AG04450 (cell line): ENCODE results near the gene DPM2. TPM values are rescaled to one million over a fixed set of nuclear protein-coding genes. Genes with fewer than 3 reads are reported as not detected.

Source experiments
- CTCF ChIA-PET: fragments of 300-600, 350-600 bp; formaldehyde crosslinking; extraction: SDS; loops from one replicate; lab custom pipeline; 2022; ENCODE audit warnings: antibody characterized with exemption, inconsistent platforms; lab: Charles Lee
- POLR2A ChIA-PET: fragments of 350-600 bp; formaldehyde crosslinking; extraction: SDS; loops from one replicate; lab custom pipeline; 2021; ENCODE audit warnings: antibody characterized with exemption, inconsistent platforms; lab: Yijun Ruan, JAX
- DNase-seq: peaks from one replicate; pipeline ENCODE4 v3.0.0-alpha.2; 2011; ENCODE audit warnings: low read depth, low spot score
- H3K27ac ChIP-seq: one replicate; pipeline ENCODE4 v1.5.1; 2012; ENCODE audit warnings: low read depth, low read length, control low read depth
- H3K27me3 ChIP-seq: one replicate; pipeline ENCODE4 v1.6.0; 2012; ENCODE audit warnings: low read length; ENCODE audit not compliant: control insufficient read depth, insufficient read depth
- H3K4me3 ChIP-seq: 2 replicates; pipeline ENCODE4 v1.5.1; 2011; ENCODE audit warnings: mild to moderate bottlenecking, low read depth, low read length, control low read depth
- H3K9me3 ChIP-seq: 2 replicates; pipeline ENCODE4 v1.5.1; 2012; ENCODE audit warnings: low read length; ENCODE audit not compliant: control insufficient read depth, insufficient read depth
- polyA plus RNA-seq: library from polyadenylated mRNA; depleted of rRNA; stranded (reverse); fragments of >200 nt; gene quantifications from 2 replicates; pipeline ENCODE4 v1.2.3, GENCODE V29; 2011
- TF ChIP-seq, protein P1 (sequence below): IDR thresholded peaks from 2 replicates; pipeline ENCODE4 v1.5.1; 2011; ENCODE audit warnings: low read depth, low read length, control low read depth, inconsistent platforms

Gene DPM2
- polyA plus RNA-seq, 1 experiment: 25.3 TPM

DNA sequence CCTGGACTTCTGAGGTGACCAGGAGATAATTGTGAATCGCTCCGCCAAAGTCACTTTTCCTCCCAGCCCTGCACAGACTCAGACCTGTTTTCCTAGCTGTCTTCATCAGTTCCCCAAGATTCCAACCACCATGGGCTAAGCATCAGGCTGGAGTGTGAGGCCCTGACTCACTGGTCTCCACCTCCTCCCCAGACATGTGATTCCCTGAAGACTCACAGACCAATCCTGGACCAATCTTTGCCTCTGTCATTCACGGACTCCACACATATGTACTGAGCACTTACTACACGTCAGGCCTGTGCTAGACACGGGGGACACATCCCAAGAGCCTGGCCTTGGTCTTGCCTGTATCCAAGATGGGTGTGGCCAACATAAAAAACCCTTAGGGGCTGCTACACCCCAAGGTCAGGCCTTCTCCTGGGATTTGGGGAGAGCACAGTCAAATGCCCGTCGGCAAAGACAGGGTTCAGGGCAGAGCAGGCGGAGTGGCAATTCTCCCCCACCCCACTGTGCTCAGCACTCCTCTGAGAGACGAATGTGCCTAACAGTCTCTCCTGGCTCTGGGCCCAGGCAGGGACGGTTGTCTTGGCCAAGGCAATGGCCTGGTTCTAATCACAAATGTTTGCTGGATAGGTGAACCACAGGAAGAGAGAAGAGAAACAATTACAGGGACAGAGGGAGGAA lies 31.2 kb upstream of the DPM2 start:
- ChIA-PET CTCF (interaction anchor here (1.5 kb wide), 1 partner anchor 25 kb away, joined by 4 read pairs; no protein-coding TSS in a partner anchor), POLR2A (interaction anchor here (1.3 kb wide), 1 partner anchor 12 kb away, joined by 3 read pairs; the partner anchor contains the start of gene EEIG1)
- Histone ChIP-seq H3K27me3 (no peaks in the 10 kb centered on the region), H3K4me3 (no peak overlapping the region), H3K9me3 (no peaks in the 10 kb centered on the region; the same call in 1 of the 2 replicates), H3K27ac (peak overlapping the region; percentile 90)
- TF ChIP-seq, protein P1, sequence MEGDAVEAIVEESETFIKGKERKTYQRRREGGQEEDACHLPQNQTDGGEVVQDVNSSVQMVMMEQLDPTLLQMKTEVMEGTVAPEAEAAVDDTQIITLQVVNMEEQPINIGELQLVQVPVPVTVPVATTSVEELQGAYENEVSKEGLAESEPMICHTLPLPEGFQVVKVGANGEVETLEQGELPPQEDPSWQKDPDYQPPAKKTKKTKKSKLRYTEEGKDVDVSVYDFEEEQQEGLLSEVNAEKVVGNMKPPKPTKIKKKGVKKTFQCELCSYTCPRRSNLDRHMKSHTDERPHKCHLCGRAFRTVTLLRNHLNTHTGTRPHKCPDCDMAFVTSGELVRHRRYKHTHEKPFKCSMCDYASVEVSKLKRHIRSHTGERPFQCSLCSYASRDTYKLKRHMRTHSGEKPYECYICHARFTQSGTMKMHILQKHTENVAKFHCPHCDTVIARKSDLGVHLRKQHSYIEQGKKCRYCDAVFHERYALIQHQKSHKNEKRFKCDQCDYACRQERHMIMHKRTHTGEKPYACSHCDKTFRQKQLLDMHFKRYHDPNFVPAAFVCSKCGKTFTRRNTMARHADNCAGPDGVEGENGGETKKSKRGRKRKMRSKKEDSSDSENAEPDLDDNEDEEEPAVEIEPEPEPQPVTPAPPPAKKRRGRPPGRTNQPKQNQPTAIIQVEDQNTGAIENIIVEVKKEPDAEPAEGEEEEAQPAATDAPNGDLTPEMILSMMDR: no peak
- DNase-seq: peak; percentile 61

GRCh38 chr9:127968042-127968441 lies 30.4 kb upstream of the DPM2 start:
- Histone ChIP-seq H3K27ac (peak overlapping the region; percentile 90), H3K27me3 (no peaks in the 10 kb centered on the region), H3K4me3 (no peak overlapping the region), H3K9me3 (no peaks in the 10 kb centered on the region; the same call in 1 of the 2 replicates)
- ChIA-PET POLR2A (no interaction called here), CTCF (interaction anchor here (1.5 kb wide), 1 partner anchor 24 kb away, joined by 4 read pairs; no protein-coding TSS in a partner anchor)
- no peak for DNase-seq
- TF ChIP-seq, protein P1: no peak

GRCh38 chr9:127967151-127967809 lies 29.6 kb upstream of the DPM2 start:
- Histone ChIP-seq H3K9me3 (no peaks in the 10 kb centered on the region; the same call in 1 of the 2 replicates), H3K27me3 (no peaks in the 10 kb centered on the region), H3K27ac (peak overlapping the region; percentile 100), H3K4me3 (no peak overlapping the region)
- ChIA-PET CTCF (interaction anchor here (1.0 kb wide), 1 partner anchor 25 kb away, joined by 3 read pairs; no protein-coding TSS in a partner anchor), POLR2A (interaction anchor here (2.5 kb wide), 1 partner anchor 12 kb away, joined by 8 read pairs; the partner anchor contains the start of gene EEIG1)
- no peak for DNase-seq
- TF ChIP-seq, protein P1: no peak

DNA sequence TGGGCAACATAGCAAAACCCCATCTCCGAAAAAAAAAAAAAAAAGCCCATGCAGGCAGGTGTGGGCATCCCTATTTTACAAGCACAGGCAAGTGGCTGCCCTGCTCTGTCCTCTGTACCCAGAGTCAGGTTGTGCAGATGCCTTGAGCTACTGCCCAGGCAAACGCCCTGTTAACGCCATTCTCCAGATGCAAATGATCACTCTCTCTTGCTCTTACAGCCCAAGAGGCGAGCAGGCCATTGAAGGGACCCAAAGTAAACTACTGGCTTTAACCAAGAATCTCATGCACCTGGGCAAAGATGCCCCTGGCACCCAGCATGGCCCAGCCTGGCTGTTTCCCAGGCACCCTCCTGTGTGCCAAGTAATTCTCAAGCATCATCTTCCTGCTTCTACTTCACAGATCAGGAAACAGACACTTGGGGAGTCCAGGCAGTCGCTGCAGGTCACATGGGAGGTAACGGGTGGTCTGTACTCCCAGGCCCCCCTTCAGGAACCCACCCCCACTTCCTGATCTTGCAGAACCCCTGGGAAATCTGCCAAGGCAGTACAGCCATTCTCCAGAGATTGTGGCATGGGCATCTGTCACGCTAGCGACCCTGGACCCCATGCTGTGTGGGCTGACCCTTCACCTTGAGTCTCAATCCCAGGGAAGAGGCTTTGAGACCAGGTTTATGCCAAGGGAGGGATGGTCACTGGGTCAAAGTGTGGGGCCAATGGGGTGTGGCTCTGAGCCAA lies 28.9 kb upstream of the DPM2 start:
- DNase-seq: no peak
- H3K9me3 ChIP-seq: no peaks in the 10 kb centered on the region
- peak overlapping the region; percentile 100 for H3K27ac ChIP-seq
- H3K27me3 ChIP-seq: no peaks in the 10 kb centered on the region
- POLR2A ChIA-PET: interaction anchor here (0.6 to 2.5 kb wide), 3 partner anchors 13 to 92 kb away, joined by 3 to 8 read pairs (median 3); partner anchors contain the start of gene EEIG1
- CTCF ChIA-PET: interaction anchor here (0.6 to 1.2 kb wide), 3 partner anchors 24 to 852 kb away, joined by 3 to 6 read pairs (median 4); no protein-coding TSS in a partner anchor
- no peak overlapping the region for H3K4me3 ChIP-seq
- TF ChIP-seq, protein P1: no peak
